H9 (cell line): ENCODE measurements around the gene MGARP. TPM values are rescaled to one million over a fixed set of nuclear protein-coding genes. Genes with fewer than 3 reads are reported as not detected.

Source experiments
- DNase-seq: peaks from one replicate; pipeline ENCODE4 v3.0.0-alpha.2; 2017
- H2AFZ ChIP-seq: one replicate; pipeline ENCODE4 v1.6.1; 2013; ENCODE audit warnings: mild to moderate bottlenecking, low read length, control low read depth, moderate library complexity
- H2AK5ac ChIP-seq: 2 replicates; pipeline ENCODE4 v1.6.1; 2013; ENCODE audit warnings: low read length, control low read depth, mixed read lengths; ENCODE audit not compliant: insufficient read length
- H2BK120ac ChIP-seq: one replicate; pipeline ENCODE4 v1.6.1; 2013; ENCODE audit warnings: low read depth, mild to moderate bottlenecking, low read length, control low read depth, inconsistent platforms; ENCODE audit not compliant: poor library complexity, severe bottlenecking
- H2BK12ac ChIP-seq: 2 replicates; pipeline ENCODE4 v1.6.1; 2013; ENCODE audit warnings: low read length, control low read depth, mixed read lengths, low read depth; ENCODE audit not compliant: insufficient read length
- H2BK15ac ChIP-seq: 2 replicates; pipeline ENCODE4 v1.6.1; 2013; ENCODE audit warnings: low read depth, low read length, control low read depth
- H2BK20ac ChIP-seq: one replicate; pipeline ENCODE4 v1.6.1; 2013; ENCODE audit warnings: low read depth, mild to moderate bottlenecking, low read length, control low read depth, inconsistent platforms; ENCODE audit not compliant: poor library complexity, severe bottlenecking
- H2BK5ac ChIP-seq: 2 replicates; pipeline ENCODE4 v1.6.1; 2013; ENCODE audit warnings: low read length, control low read depth, mixed read lengths; ENCODE audit not compliant: insufficient read length
- H3K14ac ChIP-seq: 2 replicates; pipeline ENCODE4 v1.6.1; 2013; ENCODE audit warnings: low read length, control low read depth; ENCODE audit not compliant: insufficient read depth
- H3K18ac ChIP-seq: 2 replicates; pipeline ENCODE4 v1.6.1; 2013; ENCODE audit warnings: low read depth, mild to moderate bottlenecking, mixed read lengths, low read length, control low read depth; ENCODE audit not compliant: insufficient read length
- H3K23ac ChIP-seq: 2 replicates; pipeline ENCODE4 v1.6.1; 2013; ENCODE audit warnings: low read length, control low read depth, mixed read lengths, low read depth; ENCODE audit not compliant: insufficient read length
- H3K23me2 ChIP-seq: 2 replicates; pipeline ENCODE4 v1.6.1; 2013; ENCODE audit warnings: low read depth, mild to moderate bottlenecking, mixed read lengths, low read length, control low read depth; ENCODE audit not compliant: insufficient read length, poor library complexity, severe bottlenecking
- H3K27ac ChIP-seq: 2 replicates; pipeline ENCODE4 v1.5.1; 2013; ENCODE audit warnings: low read length, control low read depth, mixed read lengths, low read depth; ENCODE audit not compliant: insufficient read length
- H3K27me3 ChIP-seq: 2 replicates; pipeline ENCODE4 v1.6.1; 2013; ENCODE audit warnings: low read length, control low read depth, inconsistent platforms; ENCODE audit not compliant: insufficient read depth
- H3K4ac ChIP-seq: 2 replicates; pipeline ENCODE4 v1.6.1; 2013; ENCODE audit warnings: low read depth, mild to moderate bottlenecking, control low read depth, inconsistent platforms, low read length, moderate library complexity
- H3K4me1 ChIP-seq: 2 replicates; pipeline ENCODE4 v1.6.1; 2013; ENCODE audit warnings: low read length, control low read depth, inconsistent platforms; ENCODE audit not compliant: insufficient read depth
- H3K4me2 ChIP-seq: 2 replicates; pipeline ENCODE4 v1.6.1; 2013; ENCODE audit warnings: low read length, control low read depth, mixed read lengths; ENCODE audit not compliant: insufficient read length, insufficient read depth
- H3K56ac ChIP-seq: 2 replicates; pipeline ENCODE4 v1.6.1; 2013; ENCODE audit warnings: low read depth, mild to moderate bottlenecking, mixed read lengths, low read length, control low read depth; ENCODE audit not compliant: insufficient read length
- H3K79me1 ChIP-seq: 2 replicates; pipeline ENCODE4 v1.6.1; 2013; ENCODE audit warnings: low read depth, mild to moderate bottlenecking, moderate library complexity, low read length, control low read depth, inconsistent platforms; ENCODE audit not compliant: insufficient read depth, poor library complexity, severe bottlenecking
- H3K79me2 ChIP-seq: 2 replicates; pipeline ENCODE4 v1.6.1; 2013; ENCODE audit warnings: low read length, control low read depth, inconsistent platforms; ENCODE audit not compliant: insufficient read depth
- H3K9ac ChIP-seq: 2 replicates; pipeline ENCODE4 v1.6.1; 2013; ENCODE audit warnings: low read length, control low read depth, mixed read lengths; ENCODE audit not compliant: insufficient read length; ENCODE audit errors: extremely low read depth
- H3K9me3 ChIP-seq: one replicate; pipeline ENCODE4 v1.6.1; 2013; ENCODE audit warnings: low read depth, low read length, inconsistent platforms; ENCODE audit not compliant: control insufficient read depth
- H3T11ph ChIP-seq: one replicate; pipeline ENCODE4 v1.6.1; 2013; ENCODE audit warnings: mild to moderate bottlenecking, low read length, control low read depth, inconsistent platforms
- H4K20me1 ChIP-seq: one replicate; pipeline ENCODE4 v1.6.1; 2013; ENCODE audit not compliant: control insufficient read depth, insufficient read length, insufficient read depth
- H4K5ac ChIP-seq: 2 replicates; pipeline ENCODE4 v1.6.1; 2013; ENCODE audit warnings: low read depth, mild to moderate bottlenecking, mixed read lengths, low read length, control low read depth; ENCODE audit not compliant: insufficient read length
- H4K8ac ChIP-seq: replicated peaks from 2 replicates; pipeline ENCODE4 v1.6.1; 2013; ENCODE audit warnings: low read length, control low read depth, mixed read lengths, low read depth; ENCODE audit not compliant: insufficient read length
- H4K91ac ChIP-seq: 2 replicates; pipeline ENCODE4 v1.6.1; 2013; ENCODE audit warnings: low read depth, mild to moderate bottlenecking, moderate library complexity, mixed read lengths, low read length, control low read depth; ENCODE audit not compliant: insufficient read length
- H3K27ac Mint-ChIP-seq, 3 experiments: 2 replicates in 2 of 3; 3 replicates in 1 of 3; pipeline ENCODE4 v1.8.0; 2020 to 2021; ENCODE audit warnings: mixed read lengths in 3 of 3, mild to moderate bottlenecking in 1 of 3, moderate library complexity in 1 of 3
- H3K27me3 Mint-ChIP-seq: 2 replicates; pipeline ENCODE4 v1.8.0; 2021; ENCODE audit warnings: low read depth, mild to moderate bottlenecking, moderate library complexity, mixed read lengths
- H3K36me3 Mint-ChIP-seq, 3 experiments: 2 replicates in 2 of 3; 3 replicates in 1 of 3; pipeline ENCODE4 v1.8.0; 2020 to 2021; ENCODE audit warnings: low read depth in 3 of 3, mixed read lengths in 3 of 3; ENCODE audit not compliant: insufficient read depth in 1 of 3
- H3K4me1 Mint-ChIP-seq, 2 experiments: 2 replicates each; pipeline ENCODE4 v1.8.0; 2020; ENCODE audit warnings: mixed read lengths in 2 of 2
- H3K4me3 Mint-ChIP-seq, 2 experiments: 2 replicates in 1 of 2; 3 replicates in 1 of 2; pipeline ENCODE4 v1.8.0; 2020 to 2021; ENCODE audit warnings: mild to moderate bottlenecking in 2 of 2, mixed read lengths in 2 of 2, moderate library complexity in 1 of 2
- H3K9me3 Mint-ChIP-seq, 2 experiments: 2 replicates in 1 of 2; 3 replicates in 1 of 2; pipeline ENCODE4 v1.8.0; 2020; ENCODE audit warnings: mild to moderate bottlenecking in 2 of 2, mixed read lengths in 2 of 2, moderate library complexity in 1 of 2
- CTCF ChIP-seq: fragments of 200-600 bp; sonication (generic); conservative IDR thresholded peaks from 3 replicates; pipeline ENCODE4 v1.8.0; 2021; ENCODE audit warnings: antibody characterized with exemption, mild to moderate bottlenecking
- WGBS: extraction: QIAGEN DNeasy Blood & Tissue Kit; methylation state at CpG from one replicate; pipeline ENCODE4 v1.1.7; 2013; ENCODE audit warnings: missing lambda C conversion rate, low lambda C conversion rate, mixed read lengths; ENCODE audit not compliant: insufficient read length; ENCODE audit errors: extremely low coverage; 5-methylcytosine and 5-hydroxymethylcytosine counted together
- total RNA-seq: library from RNA; stranded (reverse); gene quantifications from 2 replicates; pipeline ENCODE4 v1.2.1, GENCODE V29; 2021

The MGARP gene
- total RNA-seq, 1 experiment from 2014 or later: 4.0 TPM

GRCh38 chr4:139295206-139295941, 15.3 kb upstream of the MGARP start:
- peak; percentile 94 for DNase-seq
- Histone ChIP-seq H4K5ac (no peak overlapping the region), H3K27me3 (no peaks in the 10 kb centered on the region), H3K23me2 (peaks cover 6% of the 10 kb centered on the region), H4K20me1 (no peaks in the 10 kb centered on the region), H2AK5ac (no peak overlapping the region), H2BK15ac (no peak overlapping the region), H3K9me3 (no peaks in the 10 kb centered on the region), H3K9ac (peak overlapping the region; percentile 68), H3K4me1 (peaks cover 4% of the 10 kb centered on the region; the same call in 1 of the 2 replicates), H3K18ac (peak overlapping the region; percentile 82), H2BK12ac (no peak overlapping the region), H3K27ac (no peak overlapping the region), H3T11ph (no peak overlapping the region), H4K8ac (no peak overlapping the region), H3K79me2 (no peaks in the 10 kb centered on the region), H3K56ac (no peak overlapping the region), H2BK20ac (no peak overlapping the region), H3K4me2 (peak overlapping the region; percentile 82), H3K79me1 (no peaks in the 10 kb centered on the region), H3K4ac (no peak overlapping the region), H2BK120ac (no peak overlapping the region), H3K23ac (no peak overlapping the region), H2AFZ (no peak overlapping the region), H2BK5ac (no peak overlapping the region), H3K14ac (peak overlapping the region; percentile 89), H4K91ac (no peak overlapping the region)
- H3K4me1 Mint-ChIP-seq: peaks cover 21 to 25% of the 10 kb centered on the region in 2 experiments
- H3K4me3 Mint-ChIP-seq: peak overlapping the region; percentile 89 to 94
- no peaks in the 10 kb centered on the region for H3K9me3 Mint-ChIP-seq
- TF ChIP-seq CTCF: peak; percentile 98
- H3K27me3 Mint-ChIP-seq: no peaks in the 10 kb centered on the region
- no CpG with 5 or more reads among the region's 51 CpGs for WGBS
- peak overlapping the region; percentile 90 to 99 (median 98); a peak in 6 of 7 replicates for H3K27ac Mint-ChIP-seq
- H3K36me3 Mint-ChIP-seq: peaks cover 4 to 26% (median 19%) of the 10 kb centered on the region in 3 experiments; a peak in 5 of 7 replicates
